T47D (cell line): ENCODE data around the gene MYO1H.
"Not testable (repeated sequence)": the region's sequence is repeated elsewhere in the genome, so short reads cannot be mapped to it uniquely, and the experiment has no call there.

Experiments
- DNase-seq, 2 experiments: peaks; one replicate each; pipeline versions ENCODE4 v3.0.0 to v3.0.0-alpha.2; 2011 to 2012; ENCODE audit warnings: low read depth in 1 of 2, low spot score in 1 of 2
- JUND ChIP-seq: IDR thresholded peaks from 2 replicates; pipeline ENCODE4 v1.6.1; 2012; ENCODE audit warnings: low read depth
- in situ Hi-C: cut with HindIII; loops from 2 replicates; pipeline ENCODE4 v1.10.0; 2016; ENCODE audit warnings: low sequenced_read_pairs, low pct_unique_long_range_greater_than_20kb

Gene MYO1H

GRCh38 chr12:109466305-109466704, 118.6 kb downstream of the MYO1H start:
- no peak for TF ChIP-seq JUND
- in situ Hi-C loops: no loop called here
- no peak for DNase-seq

- no peak for TF ChIP-seq JUND
- DNase-seq: no peak
- in situ Hi-C loops: no loop called here
Observed at GRCh38 chr12:109466821-109467220, 119.1 kb downstream of the MYO1H start.

GRCh38 chr12:109467978-109468676, 120.4 kb downstream of the MYO1H start:
- TF ChIP-seq JUND: no peak
- no peak for DNase-seq
- in situ Hi-C loops: no loop called here

GRCh38 chr12:109469517-109469916, 121.8 kb downstream of the MYO1H start:
- TF ChIP-seq JUND: no peak
- in situ Hi-C loops: no loop called here
- DNase-seq: no peak

- TF ChIP-seq JUND: no peak
- DNase-seq: no peak
- in situ Hi-C loops: no loop called here
Observed at GRCh38 chr12:109473006-109473405, 125.3 kb downstream of the MYO1H start.

- in situ Hi-C loops, DNase-seq: not testable (repeated sequence)
Observed at GRCh38 chr12:109473526-109474270, 126.0 kb downstream of the MYO1H start.

GRCh38 chr12:109475121-109475520, 127.4 kb downstream of the MYO1H start:
- DNase-seq: no peak
- in situ Hi-C loops: no loop called here
- no peak for TF ChIP-seq JUND

- no peak for TF ChIP-seq JUND
- no peak for DNase-seq
- in situ Hi-C loops: no loop called here
Observed at GRCh38 chr12:109475993-109476806, 128.5 kb downstream of the MYO1H start.

- no peak for TF ChIP-seq JUND
- DNase-seq: no peak
- in situ Hi-C loops: no loop called here
Observed at GRCh38 chr12:109476807-109477184, 129.1 kb downstream of the MYO1H start.

GRCh38 chr12:109477185-109477962, 129.7 kb downstream of the MYO1H start, which contains the start of the genes KCTD10 and UBE3B:
KCTD10 (minus strand) TSS chr12:109477300; CDS start chr12:109477262, 38 bp downstream.
UBE3B (plus strand) TSS chr12:109477634; CDS start chr12:109483552, 5,918 bp downstream.
- no peak for TF ChIP-seq JUND
- DNase-seq: peak; percentile 93 to 95
- in situ Hi-C loops: no loop called here

GRCh38 chr12:109477963-109478315, 130.2 kb downstream of the MYO1H start:
- in situ Hi-C loops: no loop called here
- DNase-seq: no peak
- no peak for TF ChIP-seq JUND

- no peak for TF ChIP-seq JUND
- in situ Hi-C loops: no loop called here
- no peak for DNase-seq
Observed at GRCh38 chr12:109479761-109480160, 132.1 kb downstream of the MYO1H start.
